Astrocyte (in vitro differentiated cells and primary cell): ENCODE data around the gene NGRN. TPM values are rescaled to one million over a fixed set of nuclear protein-coding genes. Genes with fewer than 3 reads are reported as not detected.

Experiments used
- DNase-seq: peaks from one replicate; pipeline ENCODE4 v3.0.0-alpha.2; 2010; ENCODE audit warnings: low read depth
- FAIRE-seq: peaks from 2 replicates; lab custom pipeline; 2011; peaks lifted over from hg19 to GRCh38; lab: Jason Lieb, UNC
- H2AFZ ChIP-seq: 2 replicates; pipeline ENCODE4 v1.6.0; 2012; ENCODE audit warnings: low read depth, low read length, inconsistent platforms
- H3K27ac ChIP-seq: 2 replicates; pipeline ENCODE4 v1.5.1; 2011; ENCODE audit warnings: low read depth, low read length, inconsistent platforms
- H3K27me3 ChIP-seq: 2 replicates; pipeline ENCODE4 v1.6.0; 2011; ENCODE audit warnings: low read length, inconsistent platforms; ENCODE audit not compliant: insufficient read depth
- H3K36me3 ChIP-seq: 2 replicates; pipeline ENCODE4 v1.5.1; 2011; ENCODE audit warnings: low read length, inconsistent platforms; ENCODE audit not compliant: insufficient read depth
- H3K4me1 ChIP-seq: 2 replicates; pipeline ENCODE4 v1.5.1; 2011; ENCODE audit warnings: low read length, inconsistent platforms; ENCODE audit not compliant: insufficient read depth
- H3K4me2 ChIP-seq: 2 replicates; pipeline ENCODE4 v1.6.0; 2012; ENCODE audit warnings: low read length, inconsistent platforms
- H3K4me3 ChIP-seq: 2 replicates; pipeline ENCODE4 v1.5.1; 2011; ENCODE audit warnings: low read depth, mild to moderate bottlenecking, low read length, inconsistent platforms; ENCODE audit not compliant: insufficient read depth
- H3K79me2 ChIP-seq: 2 replicates; pipeline ENCODE4 v1.6.0; 2012; ENCODE audit warnings: mild to moderate bottlenecking, low read length, inconsistent platforms; ENCODE audit not compliant: insufficient read depth
- H3K9ac ChIP-seq: 2 replicates; pipeline ENCODE4 v1.6.0; 2012; ENCODE audit warnings: mild to moderate bottlenecking, low read length, inconsistent platforms
- H3K9me3 ChIP-seq: 2 replicates; pipeline ENCODE4 v1.5.1; 2012; ENCODE audit warnings: low read depth, mild to moderate bottlenecking, low read length, inconsistent platforms; ENCODE audit not compliant: insufficient read depth
- H4K20me1 ChIP-seq: 2 replicates; pipeline ENCODE4 v1.6.0; 2012; ENCODE audit warnings: low read length, inconsistent platforms; ENCODE audit not compliant: insufficient read depth
- H3K27ac Mint-ChIP-seq: one replicate; pipeline ENCODE4 v1.8.0; 2021; ENCODE audit warnings: mild to moderate bottlenecking, mixed read lengths; ENCODE audit not compliant: unreplicated experiment
- H3K27me3 Mint-ChIP-seq: one replicate; pipeline ENCODE4 v1.8.0; 2021; ENCODE audit warnings: low read depth, mixed read lengths; ENCODE audit not compliant: unreplicated experiment
- H3K36me3 Mint-ChIP-seq: one replicate; pipeline ENCODE4 v1.8.0; 2021; ENCODE audit warnings: low read depth, mixed read lengths; ENCODE audit not compliant: unreplicated experiment
- H3K4me1 Mint-ChIP-seq: one replicate; pipeline ENCODE4 v1.8.0; 2021; ENCODE audit warnings: low read depth, mixed read lengths; ENCODE audit not compliant: unreplicated experiment
- H3K4me3 Mint-ChIP-seq: one replicate; pipeline ENCODE4 v1.8.0; 2021; ENCODE audit warnings: mild to moderate bottlenecking, moderate library complexity, mixed read lengths; ENCODE audit not compliant: unreplicated experiment
- H3K9me3 Mint-ChIP-seq: one replicate; pipeline ENCODE4 v1.8.0; 2021; ENCODE audit warnings: mild to moderate bottlenecking, mixed read lengths; ENCODE audit not compliant: unreplicated experiment
- EZH2 ChIP-seq: IDR thresholded peaks from 2 replicates; pipeline ENCODE4 v1.6.1; 2012; ENCODE audit warnings: mild to moderate bottlenecking, low read length, inconsistent platforms; ENCODE audit not compliant: insufficient read depth
- total RNA-seq: library from RNA; stranded (reverse); gene quantifications from 2 replicates; pipeline ENCODE4 v1.2.1, GENCODE V29; 2021
- TF ChIP-seq, protein P1 (sequence below): IDR thresholded peaks from 2 replicates; pipeline ENCODE4 v1.5.1; 2011; ENCODE audit warnings: low read depth, mild to moderate bottlenecking, inconsistent platforms, low read length, moderate library complexity; ENCODE audit not compliant: insufficient read depth

Gene NGRN
- total RNA-seq, 1 donor from 2014 or later: 98.6 TPM

DNA sequence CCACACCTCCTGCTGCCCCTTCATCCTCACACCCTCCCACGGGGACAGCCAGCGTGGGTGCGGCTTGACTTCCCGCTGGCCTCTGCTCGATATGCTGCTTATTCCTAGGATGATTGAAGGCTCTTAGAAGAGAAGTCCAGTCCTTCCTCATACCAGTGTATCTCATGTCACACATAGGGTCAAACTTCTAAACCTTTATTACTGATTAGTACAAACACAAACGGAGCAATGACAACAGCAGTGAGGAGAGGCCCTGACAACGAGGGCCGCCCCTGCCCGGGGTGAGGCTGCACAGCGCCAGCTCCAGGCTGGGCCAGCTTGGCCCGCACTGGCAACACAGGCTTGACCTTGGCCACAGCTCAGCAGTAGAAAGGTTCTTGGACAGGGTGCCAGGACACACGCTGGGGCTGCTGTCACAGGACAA, 35.4 kb upstream of the NGRN start:
- Histone ChIP-seq H3K9ac (no peak overlapping the region), H3K4me2 (no peak overlapping the region), H3K79me2 (peaks cover 20% of the 10 kb centered on the region), H3K4me3 (no peak overlapping the region), H4K20me1 (peaks cover 21% of the 10 kb centered on the region), H3K36me3 (peaks cover 8% of the 10 kb centered on the region), H3K27ac (no peak overlapping the region), H3K9me3 (no peaks in the 10 kb centered on the region), H3K27me3 (no peaks in the 10 kb centered on the region), H3K4me1 (peaks cover 9% of the 10 kb centered on the region), H2AFZ (no peak overlapping the region)
- Mint-ChIP-seq H3K27ac (no peak overlapping the region), H3K36me3 (peaks cover 8% of the 10 kb centered on the region), H3K9me3 (no peaks in the 10 kb centered on the region), H3K27me3 (no peaks in the 10 kb centered on the region), H3K4me1 (peaks cover 9% of the 10 kb centered on the region), H3K4me3 (no peak overlapping the region)
- TF ChIP-seq EZH2: no peak
- TF ChIP-seq, protein P1, sequence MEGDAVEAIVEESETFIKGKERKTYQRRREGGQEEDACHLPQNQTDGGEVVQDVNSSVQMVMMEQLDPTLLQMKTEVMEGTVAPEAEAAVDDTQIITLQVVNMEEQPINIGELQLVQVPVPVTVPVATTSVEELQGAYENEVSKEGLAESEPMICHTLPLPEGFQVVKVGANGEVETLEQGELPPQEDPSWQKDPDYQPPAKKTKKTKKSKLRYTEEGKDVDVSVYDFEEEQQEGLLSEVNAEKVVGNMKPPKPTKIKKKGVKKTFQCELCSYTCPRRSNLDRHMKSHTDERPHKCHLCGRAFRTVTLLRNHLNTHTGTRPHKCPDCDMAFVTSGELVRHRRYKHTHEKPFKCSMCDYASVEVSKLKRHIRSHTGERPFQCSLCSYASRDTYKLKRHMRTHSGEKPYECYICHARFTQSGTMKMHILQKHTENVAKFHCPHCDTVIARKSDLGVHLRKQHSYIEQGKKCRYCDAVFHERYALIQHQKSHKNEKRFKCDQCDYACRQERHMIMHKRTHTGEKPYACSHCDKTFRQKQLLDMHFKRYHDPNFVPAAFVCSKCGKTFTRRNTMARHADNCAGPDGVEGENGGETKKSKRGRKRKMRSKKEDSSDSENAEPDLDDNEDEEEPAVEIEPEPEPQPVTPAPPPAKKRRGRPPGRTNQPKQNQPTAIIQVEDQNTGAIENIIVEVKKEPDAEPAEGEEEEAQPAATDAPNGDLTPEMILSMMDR: no peak
- FAIRE-seq (no peak), DNase-seq (no peak)

DNA sequence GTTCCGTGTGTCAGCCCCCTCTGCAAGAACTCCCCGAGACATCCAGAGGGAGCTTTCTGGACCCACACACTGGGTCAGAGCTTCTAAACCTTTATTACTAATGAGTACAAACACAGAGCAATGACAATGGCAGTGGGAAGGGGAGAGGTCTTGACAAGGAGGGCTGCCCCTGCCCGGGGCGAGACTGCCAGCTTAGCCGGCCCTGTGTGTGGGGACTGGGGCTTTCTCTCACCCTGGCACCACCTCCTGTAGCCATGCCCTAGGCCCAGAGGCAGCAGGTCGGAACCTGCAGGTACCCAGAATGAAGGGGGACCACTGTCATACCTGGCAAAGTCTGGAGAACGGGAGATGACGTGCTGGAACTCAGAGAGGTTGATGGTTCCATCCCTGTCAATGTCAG, 34.9 kb upstream of the NGRN start:
- Histone ChIP-seq H3K9ac (no peak overlapping the region), H3K9me3 (no peaks in the 10 kb centered on the region), H2AFZ (no peak overlapping the region), H4K20me1 (peaks cover 21% of the 10 kb centered on the region), H3K36me3 (peaks cover 8% of the 10 kb centered on the region), H3K4me1 (peaks cover 9% of the 10 kb centered on the region), H3K79me2 (peaks cover 20% of the 10 kb centered on the region), H3K4me3 (no peak overlapping the region), H3K27me3 (no peaks in the 10 kb centered on the region), H3K27ac (no peak overlapping the region), H3K4me2 (no peak overlapping the region)
- no peaks in the 10 kb centered on the region for H3K9me3 Mint-ChIP-seq
- no peak for FAIRE-seq
- peaks cover 8% of the 10 kb centered on the region for H3K36me3 Mint-ChIP-seq
- H3K27ac Mint-ChIP-seq: no peak overlapping the region
- no peak overlapping the region for H3K4me3 Mint-ChIP-seq
- TF ChIP-seq, protein P1: no peak
- no peak for TF ChIP-seq EZH2
- H3K27me3 Mint-ChIP-seq: no peaks in the 10 kb centered on the region
- no peak for DNase-seq
- H3K4me1 Mint-ChIP-seq: peaks cover 9% of the 10 kb centered on the region
